NB4 (cell line): ENCODE measurements around the gene NDEL1.

Experiments
- MYC ChIP-seq: IDR thresholded peaks from 2 replicates; pipeline ENCODE4 v1.6.1; 2011; ENCODE audit warnings: low read depth, low read length
- POLR2A ChIP-seq: IDR thresholded peaks from 2 replicates; pipeline ENCODE4 v1.6.1; 2011; ENCODE audit warnings: mild to moderate bottlenecking; ENCODE audit not compliant: insufficient read length; ENCODE audit errors: extremely low read depth
- TF ChIP-seq, protein P1 (sequence below): IDR thresholded peaks from one replicate; pipeline ENCODE4 v1.5.1; 2012; ENCODE audit warnings: low read depth, low read length
- TF ChIP-seq, protein P2 (sequence below): IDR thresholded peaks from 2 replicates; pipeline ENCODE4 v1.6.1; 2011; ENCODE audit warnings: low read depth, low read length

DNA sequence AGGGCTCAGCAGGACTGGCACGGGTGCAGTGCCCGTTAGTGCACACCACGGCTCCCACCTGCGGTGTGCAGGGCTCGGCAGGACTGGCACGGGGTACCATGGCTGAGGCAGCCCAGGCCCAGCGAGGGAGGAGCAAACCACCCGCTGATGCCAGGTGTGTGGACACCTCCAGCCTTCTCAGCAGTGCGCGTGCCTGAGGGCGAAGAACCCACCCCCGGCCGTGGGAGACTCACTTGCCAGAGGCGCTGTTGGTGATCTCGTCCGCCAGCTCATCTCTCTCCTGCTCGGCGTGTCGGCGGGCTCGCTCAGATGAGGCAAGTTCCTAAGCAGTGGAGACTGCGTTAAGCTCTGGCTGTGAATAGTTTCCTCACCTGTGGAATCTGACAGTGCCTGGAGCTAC, 45.4 kb downstream of the NDEL1 start:
- TF ChIP-seq, protein P1, sequence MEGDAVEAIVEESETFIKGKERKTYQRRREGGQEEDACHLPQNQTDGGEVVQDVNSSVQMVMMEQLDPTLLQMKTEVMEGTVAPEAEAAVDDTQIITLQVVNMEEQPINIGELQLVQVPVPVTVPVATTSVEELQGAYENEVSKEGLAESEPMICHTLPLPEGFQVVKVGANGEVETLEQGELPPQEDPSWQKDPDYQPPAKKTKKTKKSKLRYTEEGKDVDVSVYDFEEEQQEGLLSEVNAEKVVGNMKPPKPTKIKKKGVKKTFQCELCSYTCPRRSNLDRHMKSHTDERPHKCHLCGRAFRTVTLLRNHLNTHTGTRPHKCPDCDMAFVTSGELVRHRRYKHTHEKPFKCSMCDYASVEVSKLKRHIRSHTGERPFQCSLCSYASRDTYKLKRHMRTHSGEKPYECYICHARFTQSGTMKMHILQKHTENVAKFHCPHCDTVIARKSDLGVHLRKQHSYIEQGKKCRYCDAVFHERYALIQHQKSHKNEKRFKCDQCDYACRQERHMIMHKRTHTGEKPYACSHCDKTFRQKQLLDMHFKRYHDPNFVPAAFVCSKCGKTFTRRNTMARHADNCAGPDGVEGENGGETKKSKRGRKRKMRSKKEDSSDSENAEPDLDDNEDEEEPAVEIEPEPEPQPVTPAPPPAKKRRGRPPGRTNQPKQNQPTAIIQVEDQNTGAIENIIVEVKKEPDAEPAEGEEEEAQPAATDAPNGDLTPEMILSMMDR, result no peak
- TF ChIP-seq POLR2A (no peak), MYC (no peak)
- TF ChIP-seq, protein P2, sequence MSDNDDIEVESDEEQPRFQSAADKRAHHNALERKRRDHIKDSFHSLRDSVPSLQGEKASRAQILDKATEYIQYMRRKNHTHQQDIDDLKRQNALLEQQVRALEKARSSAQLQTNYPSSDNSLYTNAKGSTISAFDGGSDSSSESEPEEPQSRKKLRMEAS, result no peak
